HepG2 (cell line): Measurements from ENCODE around the gene CCDC85C. TPM values are rescaled to one million over a fixed set of nuclear protein-coding genes. Genes with fewer than 3 reads are reported as not detected.
A peak's percentile ranks its signal among the peaks of the same experiment; 100 is the strongest.

Experiments
- ARID5B ChIP-seq: IDR thresholded peaks from 2 replicates; pipeline ENCODE4 v1.4.0; 2020; ENCODE audit warnings: mild to moderate bottlenecking, missing genetic modification reagents
- CENPX ChIP-seq: sonication (generic); formaldehyde crosslinking; IDR thresholded peaks from 2 replicates; pipeline ENCODE4 v1.9.0; 2021; ENCODE audit warnings: mild to moderate bottlenecking, missing genetic modification reagents, moderate library complexity
- CHD2 ChIP-seq: IDR thresholded peaks from 2 replicates; pipeline ENCODE4 v1.6.1; 2011; ENCODE audit warnings: low read depth, low read length, improper control_type of control experiment
- HMG20A ChIP-seq: IDR thresholded peaks from 2 replicates; pipeline ENCODE4 v1.6.1; 2016; ENCODE audit warnings: borderline replicate concordance
- HNRNPL ChIP-seq: fragments of 200-400 bp; formaldehyde crosslinking; IDR thresholded peaks from 2 replicates; pipeline ENCODE4 v1.6.1; 2017; ENCODE audit warnings: mild to moderate bottlenecking, low read depth, low read length
- MEIS2 ChIP-seq: sonication (generic); formaldehyde crosslinking; IDR thresholded peaks from 2 replicates; pipeline ENCODE4 v1.9.0; 2021; ENCODE audit warnings: mild to moderate bottlenecking, missing genetic modification reagents
- MYPOP ChIP-seq: sonication (generic); formaldehyde crosslinking; IDR thresholded peaks from 2 replicates; pipeline ENCODE4 v1.8.1; 2023; ENCODE audit warnings: mild to moderate bottlenecking, moderate library complexity, missing genetic modification reagents
- SRSF1 ChIP-seq: fragments of 200-400 bp; formaldehyde crosslinking; optimal IDR thresholded peaks from 2 replicates; pipeline ENCODE3; 2017; ENCODE audit warnings: mild to moderate bottlenecking, low read depth, low read length, moderate library complexity
- TCF12 ChIP-seq, 2 experiments: fragments of 450-650 bp in 1 of 2; sonication (generic) in 1 of 2; formaldehyde crosslinking in 1 of 2; IDR thresholded peaks; 2 replicates each; pipeline versions ENCODE4 v1.6.1 to v1.8.0; 2017 to 2022; ENCODE audit warnings: antibody characterized with exemption in 1 of 2, mild to moderate bottlenecking in 1 of 2, missing genetic modification reagents in 1 of 2, moderate library complexity in 1 of 2
- U2AF2 ChIP-seq: fragments of 200-400 bp; formaldehyde crosslinking; IDR thresholded peaks from 2 replicates; pipeline ENCODE4 v1.6.1; 2017; ENCODE audit warnings: low read depth, mild to moderate bottlenecking, low read length
- YEATS4 ChIP-seq: sonication (generic); formaldehyde crosslinking; IDR thresholded peaks from 2 replicates; pipeline ENCODE4 v1.4.0; 2020; ENCODE audit warnings: missing genetic modification reagents, borderline replicate concordance
- ZC3H13 ChIP-seq: sonication (generic); formaldehyde crosslinking; IDR thresholded peaks from 2 replicates; pipeline ENCODE4 v1.8.1; 2023; ENCODE audit warnings: mild to moderate bottlenecking, missing genetic modification reagents, moderate library complexity
- ZNF101 ChIP-seq: sonication (generic); formaldehyde crosslinking; IDR thresholded peaks from 2 replicates; pipeline ENCODE4 v1.4.0; 2020; ENCODE audit warnings: mild to moderate bottlenecking, low read depth, missing genetic modification reagents, borderline replicate concordance
- ZNF124 ChIP-seq: sonication (generic); formaldehyde crosslinking; IDR thresholded peaks from 2 replicates; pipeline ENCODE4 v1.4.0; 2020; ENCODE audit warnings: missing genetic modification reagents
- ZNF329 ChIP-seq: sonication (generic); formaldehyde crosslinking; IDR thresholded peaks from 2 replicates; pipeline ENCODE4 v1.9.0; 2021; ENCODE audit warnings: low read depth, mild to moderate bottlenecking, missing genetic modification reagents
- ZNF432 ChIP-seq: sonication (generic); formaldehyde crosslinking; IDR thresholded peaks from 2 replicates; pipeline ENCODE4 v1.5.0; 2020; ENCODE audit warnings: missing genetic modification reagents, mild to moderate bottlenecking, borderline replicate concordance
- ZNF530 ChIP-seq: sonication (generic); formaldehyde crosslinking; IDR thresholded peaks from 2 replicates; pipeline ENCODE4 v1.5.0; 2020; ENCODE audit warnings: low read depth, mild to moderate bottlenecking, missing genetic modification reagents
- ZNF570 ChIP-seq: sonication (generic); formaldehyde crosslinking; IDR thresholded peaks from 2 replicates; pipeline ENCODE4 v1.4.0; 2020; ENCODE audit warnings: mild to moderate bottlenecking, missing genetic modification reagents, borderline replicate concordance
- ZNF709 ChIP-seq: sonication (generic); formaldehyde crosslinking; IDR thresholded peaks from 2 replicates; pipeline ENCODE4 v1.5.0; 2020; ENCODE audit warnings: mild to moderate bottlenecking, missing genetic modification reagents
- ZNF777 ChIP-seq: sonication (generic); formaldehyde crosslinking; IDR thresholded peaks from 2 replicates; pipeline ENCODE4 v1.4.0; 2020; ENCODE audit warnings: missing genetic modification reagents
- polyA plus RNA-seq, 8 experiments: library from polyadenylated mRNA; depleted of rRNA in 3 of 8; stranded (reverse) in 7 of 8; unstranded in 1 of 8; fragments of >200 nt; fragmentation: Illumina TruSeq in 4 of 8; extraction: Trizol in 4 of 8; gene quantifications; 2 replicates each; pipeline versions ENCODE4 v1.2.1 to v1.2.3, GENCODE V29; 2011 to 2016; ENCODE audit warnings: low read depth in 4 of 8, missing spikeins in 1 of 8, mixed read lengths in 1 of 8; ENCODE audit not compliant: insufficient read depth in 1 of 8
- total RNA-seq, 5 experiments: library from RNA; depleted of rRNA; stranded (reverse); fragments of >200 nt; fragmentation: Illumina TruSeq; extraction: Trizol; gene quantifications; 2 replicates each; pipeline ENCODE4 v1.2.3, GENCODE V29; 2016; ENCODE audit warnings: low read depth in 1 of 5
- TF ChIP-seq, protein P1 (sequence below): sonication (generic); formaldehyde crosslinking; IDR thresholded peaks from 2 replicates; pipeline ENCODE4 v1.8.1; 2023; ENCODE audit warnings: missing genetic modification reagents, mild to moderate bottlenecking, borderline replicate concordance
- TF ChIP-seq, protein P2 (sequence below): sonication (generic); formaldehyde crosslinking; IDR thresholded peaks from 2 replicates; pipeline ENCODE4 v1.5.1; 2020; ENCODE audit warnings: mild to moderate bottlenecking, missing genetic modification reagents, borderline replicate concordance
- TF ChIP-seq, protein P3 (sequence below): fragments of 450-650 bp; IDR thresholded peaks from 2 replicates; pipeline ENCODE4 v1.6.1; 2016

Gene CCDC85C
- total and polyA plus RNA-seq, 2 of the 13 experiments (the other 11 are each of a cell fraction or from before 2014, with no cell fraction given): 18.8 to 43.8 TPM

DNA sequence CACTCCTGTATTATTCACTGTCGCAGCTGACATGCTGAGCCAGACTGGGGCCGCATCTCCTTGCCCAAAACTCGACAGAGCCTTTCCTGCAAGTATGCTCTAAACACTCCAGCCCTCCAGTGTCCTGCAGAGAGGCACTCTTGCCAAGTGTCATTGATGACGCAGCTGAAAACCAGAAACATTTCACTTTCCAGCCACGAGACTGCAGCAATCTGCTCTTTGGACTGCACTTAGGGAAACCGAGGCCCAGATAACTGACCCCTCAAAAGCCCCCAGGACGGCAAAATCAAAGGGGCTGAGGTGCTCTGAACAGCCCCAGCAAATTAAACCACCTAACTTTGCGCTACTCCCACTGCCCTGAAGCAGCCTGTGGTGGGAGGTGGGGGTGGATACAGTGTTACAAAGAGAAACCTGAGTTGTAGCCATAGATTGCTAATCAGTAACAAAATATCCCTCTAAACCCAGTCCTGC lies 2.6 kb downstream of the CCDC85C start (continued):
- TF ChIP-seq YEATS4 (0 out of 2 replicates have a peak, but pooled peaks have one; percentile 6), ZNF570 (CRISPR knock-in tag) (no peak), MEIS2 (CRISPR knock-in tag) (no peak), CENPX (no peak), CHD2 (no peak), HNRNPL (no peak), TCF12 (IDR thresholded peaks at IDR 0.05) (no peak), TCF12 (CRISPR knock-in tag; IDR thresholded peaks at IDR 0.05) (no peak), HMG20A (CRISPR knock-in tag) (no peak), ZNF709 (CRISPR knock-in tag) (no peak), ZNF101 (no peak), SRSF1 (no peak), ZNF432 (CRISPR knock-in tag) (no peak), ZC3H13 (peak; percentile 37; the same call in 1 of the 2 replicates), ZNF329 (CRISPR knock-in tag) (no peak), MYPOP (CRISPR knock-in tag) (no peak), ARID5B (CRISPR knock-in tag) (no peak), ZNF124 (CRISPR knock-in tag) (no peak), U2AF2 (no peak), ZNF530 (no peak), ZNF777 (CRISPR knock-in tag) (peak; percentile 1; the same call in 1 of the 2 replicates)
- TF ChIP-seq, protein P1, sequence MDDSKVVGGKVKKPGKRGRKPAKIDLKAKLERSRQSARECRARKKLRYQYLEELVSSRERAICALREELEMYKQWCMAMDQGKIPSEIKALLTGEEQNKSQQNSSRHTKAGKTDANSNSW (CRISPR knock-in tag): no peak
- TF ChIP-seq, protein P2, sequence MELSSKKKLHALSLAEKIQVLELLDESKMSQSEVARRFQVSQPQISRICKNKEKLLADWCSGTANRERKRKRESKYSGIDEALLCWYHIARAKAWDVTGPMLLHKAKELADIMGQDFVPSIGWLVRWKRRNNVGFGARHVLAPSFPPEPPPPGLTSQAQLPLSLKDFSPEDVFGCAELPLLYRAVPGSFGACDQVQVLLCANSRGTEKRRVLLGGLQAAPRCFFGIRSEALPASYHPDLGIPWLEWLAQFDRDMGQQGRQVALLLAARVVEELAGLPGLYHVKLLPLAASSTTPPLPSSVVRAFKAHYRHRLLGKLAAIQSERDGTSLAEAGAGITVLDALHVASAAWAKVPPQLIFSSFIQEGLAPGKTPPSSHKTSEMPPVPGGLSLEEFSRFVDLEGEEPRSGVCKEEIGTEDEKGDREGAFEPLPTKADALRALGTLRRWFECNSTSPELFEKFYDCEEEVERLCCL (CRISPR knock-in tag): no peak
- TF ChIP-seq, protein P3, sequence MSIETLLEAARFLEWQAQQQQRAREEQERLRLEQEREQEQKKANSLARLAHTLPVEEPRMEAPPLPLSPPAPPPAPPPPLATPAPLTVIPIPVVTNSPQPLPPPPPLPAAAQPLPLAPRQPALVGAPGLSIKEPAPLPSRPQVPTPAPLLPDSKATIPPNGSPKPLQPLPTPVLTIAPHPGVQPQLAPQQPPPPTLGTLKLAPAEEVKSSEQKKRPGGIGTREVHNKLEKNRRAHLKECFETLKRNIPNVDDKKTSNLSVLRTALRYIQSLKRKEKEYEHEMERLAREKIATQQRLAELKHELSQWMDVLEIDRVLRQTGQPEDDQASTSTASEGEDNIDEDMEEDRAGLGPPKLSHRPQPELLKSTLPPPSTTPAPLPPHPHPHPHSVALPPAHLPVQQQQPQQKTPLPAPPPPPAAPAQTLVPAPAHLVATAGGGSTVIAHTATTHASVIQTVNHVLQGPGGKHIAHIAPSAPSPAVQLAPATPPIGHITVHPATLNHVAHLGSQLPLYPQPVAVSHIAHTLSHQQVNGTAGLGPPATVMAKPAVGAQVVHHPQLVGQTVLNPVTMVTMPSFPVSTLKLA: no peak
